ENCODE data around the gene MTERF4.

DNA sequence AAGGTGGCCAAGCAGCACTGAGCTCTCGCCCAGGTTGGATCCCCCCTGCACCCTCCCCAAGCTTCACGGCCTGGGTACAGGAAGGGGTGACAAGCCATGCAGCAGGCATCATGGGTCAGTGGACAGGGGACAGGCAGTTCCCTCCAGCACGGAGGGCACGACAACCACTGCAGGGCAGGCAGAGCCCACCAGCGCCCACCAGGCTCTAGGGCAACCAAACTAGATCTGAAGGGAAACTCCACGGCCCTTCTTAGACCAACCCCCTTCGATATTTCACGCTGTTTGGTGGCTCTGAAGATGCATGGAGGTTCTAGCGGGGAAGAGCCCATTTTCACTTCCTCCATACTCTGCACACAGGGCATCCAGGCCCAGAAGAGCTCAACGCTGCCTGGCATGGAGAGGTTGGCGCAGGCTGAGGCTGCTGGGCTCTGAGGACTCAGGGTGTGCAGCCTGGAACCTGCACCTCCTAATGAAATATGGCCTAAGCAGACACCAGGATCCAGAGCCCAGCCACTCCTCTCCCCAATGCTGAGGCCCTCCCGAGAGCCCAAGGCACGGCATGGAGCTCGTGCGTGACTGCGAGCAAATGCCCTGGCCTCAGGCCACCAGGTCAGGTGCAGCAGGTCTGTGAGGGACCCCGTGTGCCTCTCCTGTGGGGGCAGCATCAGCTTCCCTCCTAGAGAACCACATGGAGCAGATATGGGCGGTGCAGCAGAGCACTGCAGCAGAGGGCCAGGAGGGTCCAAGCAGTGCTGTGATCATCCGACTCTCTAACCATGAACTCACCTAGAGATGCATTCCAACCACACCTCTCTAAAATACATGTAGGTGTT is 8.7 kb upstream of the MTERF4 start:
- TF ChIP-seq, protein P1, sequence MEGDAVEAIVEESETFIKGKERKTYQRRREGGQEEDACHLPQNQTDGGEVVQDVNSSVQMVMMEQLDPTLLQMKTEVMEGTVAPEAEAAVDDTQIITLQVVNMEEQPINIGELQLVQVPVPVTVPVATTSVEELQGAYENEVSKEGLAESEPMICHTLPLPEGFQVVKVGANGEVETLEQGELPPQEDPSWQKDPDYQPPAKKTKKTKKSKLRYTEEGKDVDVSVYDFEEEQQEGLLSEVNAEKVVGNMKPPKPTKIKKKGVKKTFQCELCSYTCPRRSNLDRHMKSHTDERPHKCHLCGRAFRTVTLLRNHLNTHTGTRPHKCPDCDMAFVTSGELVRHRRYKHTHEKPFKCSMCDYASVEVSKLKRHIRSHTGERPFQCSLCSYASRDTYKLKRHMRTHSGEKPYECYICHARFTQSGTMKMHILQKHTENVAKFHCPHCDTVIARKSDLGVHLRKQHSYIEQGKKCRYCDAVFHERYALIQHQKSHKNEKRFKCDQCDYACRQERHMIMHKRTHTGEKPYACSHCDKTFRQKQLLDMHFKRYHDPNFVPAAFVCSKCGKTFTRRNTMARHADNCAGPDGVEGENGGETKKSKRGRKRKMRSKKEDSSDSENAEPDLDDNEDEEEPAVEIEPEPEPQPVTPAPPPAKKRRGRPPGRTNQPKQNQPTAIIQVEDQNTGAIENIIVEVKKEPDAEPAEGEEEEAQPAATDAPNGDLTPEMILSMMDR (IDR thresholded peaks at IDR 0.05; ENCODE audit: low read depth, low read length): no peak
- no peak for TF ChIP-seq EZH2phosphoT487 (IDR thresholded peaks at IDR 0.05; ENCODE audit: low read depth)

Measured in OCI-LY3 (cell line).